ENCODE data around the gene NPC1.

GRCh38 chr18:23499291-23499781 lies 87.0 kb downstream of the NPC1 start:
- TF ChIP-seq CTCF (IDR thresholded peaks at IDR 0.05 in 4 of 5, conservative IDR thresholded peaks at IDR 0.05 in 1 of 5): no peak
- TF ChIP-seq POLR2A (IDR thresholded peaks at IDR 0.05): no peak
